ENCODE measurements around the gene MAD1L1.

GRCh38 chr7:2037808-2038522, 194.8 kb downstream of the MAD1L1 start:
- TF ChIP-seq POLR2A (IDR thresholded peaks at IDR 0.05), result no peak
- no peak for TF ChIP-seq CTCF (IDR thresholded peaks at IDR 0.05)
